ENCODE measurements around the gene ALG1L2.
"Not testable (repeated sequence)": the region's sequence is repeated elsewhere in the genome, so short reads cannot be mapped to it uniquely, and the experiment has no call there.

- TF ChIP-seq CTCF (IDR thresholded peaks at IDR 0.05); POLR2A (IDR thresholded peaks at IDR 0.05); POLR2AphosphoS5 (IDR thresholded peaks at IDR 0.05; ENCODE audit: insufficient read depth in 1 of 2, low read depth in 1 of 2): not testable (repeated sequence)
These were observed 43.8 kb downstream of the ALG1L2 start for GRCh38 chr3:130125406-130125805.

Measured in vagina (tissue), 2 donors.